NT2/D1 (cell line): ENCODE measurements around the gene REG3A.

Experiments used
- DNase-seq: peaks from one replicate; pipeline ENCODE4 v3.0.0-alpha.2; 2011; ENCODE audit warnings: low read depth, low spot score
- H3K27me3 ChIP-seq: 2 replicates; pipeline ENCODE4 v1.6.0; 2011; ENCODE audit warnings: mild to moderate bottlenecking; ENCODE audit not compliant: insufficient read length, insufficient read depth
- H3K36me3 ChIP-seq: 2 replicates; pipeline ENCODE4 v1.6.1; 2011; ENCODE audit warnings: mild to moderate bottlenecking, low read length, mixed read lengths; ENCODE audit not compliant: insufficient read depth, insufficient read length
- H3K4me1 ChIP-seq: 2 replicates; pipeline ENCODE4 v1.5.1; 2011; ENCODE audit not compliant: insufficient read depth, insufficient read length
- H3K4me3 ChIP-seq: 2 replicates; pipeline ENCODE4 v1.5.1; 2011; ENCODE audit warnings: low read depth; ENCODE audit not compliant: insufficient read length
- H3K9ac ChIP-seq: 2 replicates; pipeline ENCODE4 v1.6.0; 2011; ENCODE audit warnings: low read depth; ENCODE audit not compliant: insufficient read length
- H3K9me3 ChIP-seq: 2 replicates; pipeline ENCODE4 v1.5.1; 2011; ENCODE audit warnings: mild to moderate bottlenecking, low read length; ENCODE audit not compliant: insufficient read depth
- SUZ12 ChIP-seq: IDR thresholded peaks from 2 replicates; pipeline ENCODE4 v1.6.1; 2011; ENCODE audit not compliant: insufficient read length, insufficient read depth; ENCODE audit errors: extremely low read depth
- YY1 ChIP-seq: IDR thresholded peaks from 2 replicates; pipeline ENCODE4 v1.6.1; 2011; ENCODE audit not compliant: insufficient read length, insufficient read depth
- ZNF274 ChIP-seq: IDR thresholded peaks from 2 replicates; pipeline ENCODE4 v1.6.1; 2011; ENCODE audit warnings: mild to moderate bottlenecking, low read depth, low read length

REG3A gene

GRCh38 chr2:79178076-79178674 lies 18.6 kb upstream of the REG3A start:
- H3K4me3 ChIP-seq, result no peak overlapping the region
- H3K27me3 ChIP-seq, result no peaks in the 10 kb centered on the region
- H3K36me3 ChIP-seq, result no peaks in the 10 kb centered on the region
- H3K9ac ChIP-seq, result no peak overlapping the region
- H3K9me3 ChIP-seq, result peaks cover 8% of the 10 kb centered on the region
- no peaks in the 10 kb centered on the region for H3K4me1 ChIP-seq
- TF ChIP-seq SUZ12, result no peak
- TF ChIP-seq YY1, result no peak
- DNase-seq, result no peak

GRCh38 chr2:79171348-79171958 lies 11.9 kb upstream of the REG3A start:
- H3K4me1 ChIP-seq, result no peaks in the 10 kb centered on the region
- TF ChIP-seq YY1 (no peak), SUZ12 (no peak), ZNF274 (no peak)
- H3K27me3 ChIP-seq, result no peaks in the 10 kb centered on the region
- no peak overlapping the region for H3K9ac ChIP-seq
- no peaks in the 10 kb centered on the region for H3K36me3 ChIP-seq
- no peak for DNase-seq
- H3K9me3 ChIP-seq, result no peaks in the 10 kb centered on the region
- no peak overlapping the region for H3K4me3 ChIP-seq

GRCh38 chr2:79162801-79163200 lies 3.2 kb upstream of the REG3A start:
- H3K36me3 ChIP-seq, result no peaks in the 10 kb centered on the region
- no peak overlapping the region for H3K9ac ChIP-seq
- no peaks in the 10 kb centered on the region for H3K27me3 ChIP-seq
- no peaks in the 10 kb centered on the region for H3K9me3 ChIP-seq
- no peak for TF ChIP-seq SUZ12
- no peak for TF ChIP-seq YY1
- TF ChIP-seq ZNF274, result no peak
- H3K4me1 ChIP-seq, result no peaks in the 10 kb centered on the region
- no peak overlapping the region for H3K4me3 ChIP-seq
- DNase-seq, result no peak

GRCh38 chr2:79162132-79162531 lies 2.6 kb upstream of the REG3A start:
- no peaks in the 10 kb centered on the region for H3K4me1 ChIP-seq
- no peaks in the 10 kb centered on the region for H3K36me3 ChIP-seq
- TF ChIP-seq SUZ12 (no peak), YY1 (no peak), ZNF274 (no peak)
- H3K9me3 ChIP-seq, result no peaks in the 10 kb centered on the region
- no peaks in the 10 kb centered on the region for H3K27me3 ChIP-seq
- H3K4me3 ChIP-seq, result no peak overlapping the region
- no peak for DNase-seq
- H3K9ac ChIP-seq, result no peak overlapping the region

- DNase-seq, result no peak
- Histone ChIP-seq H3K27me3 (no peaks in the 10 kb centered on the region), H3K9me3 (no peaks in the 10 kb centered on the region), H3K4me1 (no peaks in the 10 kb centered on the region), H3K4me3 (no peak overlapping the region), H3K36me3 (no peaks in the 10 kb centered on the region), H3K9ac (no peak overlapping the region)
- no peak for TF ChIP-seq SUZ12
Measured at GRCh38 chr2:79159030-79159429, 523 bp downstream of the REG3A start.

- Histone ChIP-seq H3K36me3 (no peaks in the 10 kb centered on the region), H3K9ac (no peak overlapping the region), H3K4me1 (no peaks in the 10 kb centered on the region), H3K4me3 (no peak overlapping the region), H3K9me3 (no peaks in the 10 kb centered on the region), H3K27me3 (no peaks in the 10 kb centered on the region)
- DNase-seq, result no peak
- TF ChIP-seq SUZ12, result no peak
Measured at GRCh38 chr2:79155826-79156476, 3.6 kb downstream of the REG3A start.

GRCh38 chr2:79139423-79139822 lies 20.1 kb downstream of the REG3A start:
- Histone ChIP-seq H3K4me3 (no peak overlapping the region), H3K9me3 (no peaks in the 10 kb centered on the region), H3K4me1 (no peaks in the 10 kb centered on the region), H3K36me3 (no peaks in the 10 kb centered on the region), H3K27me3 (no peaks in the 10 kb centered on the region), H3K9ac (no peak overlapping the region)
- DNase-seq, result no peak
- TF ChIP-seq YY1, result no peak
- TF ChIP-seq ZNF274, result no peak
- TF ChIP-seq SUZ12, result no peak
